ENCODE data around the gene LTBP1.
"Not testable (repeated sequence)": the region's sequence is repeated elsewhere in the genome, so short reads cannot be mapped to it uniquely, and the experiment has no call there.

Gene LTBP1

GRCh38 chr2:33437297-33437696 is 490.5 kb downstream of the LTBP1 start:
- H3K4me3 ChIP-seq (ENCODE audit: low read depth, low read length), result no peak overlapping the region

- H3K4me3 ChIP-seq (ENCODE audit: low read depth, low read length), result no peak overlapping the region
These were observed 491.1 kb downstream of the LTBP1 start for GRCh38 chr2:33437815-33438214.

GRCh38 chr2:33441235-33441810 is 494.6 kb downstream of the LTBP1 start:
- no peak overlapping the region for H3K4me3 ChIP-seq (ENCODE audit: low read depth, low read length)

GRCh38 chr2:33442052-33442451 is 495.3 kb downstream of the LTBP1 start:
- not testable (repeated sequence) for H3K4me3 ChIP-seq (ENCODE audit: low read depth, low read length)

- no peak overlapping the region for H3K4me3 ChIP-seq (ENCODE audit: low read depth, low read length)
These were observed 495.9 kb downstream of the LTBP1 start for GRCh38 chr2:33442528-33443079.

- H3K4me3 ChIP-seq (ENCODE audit: low read depth, low read length), result no peak overlapping the region
These were observed 496.6 kb downstream of the LTBP1 start for GRCh38 chr2:33443274-33443829.

GRCh38 chr2:33444967-33445366 is 498.2 kb downstream of the LTBP1 start:
- no peak overlapping the region for H3K4me3 ChIP-seq (ENCODE audit: low read depth, low read length)

GRCh38 chr2:33448220-33448899 is 501.6 kb downstream of the LTBP1 start:
- H3K4me3 ChIP-seq (ENCODE audit: low read depth, low read length), result no peak overlapping the region
